WTC11 (cell line): ENCODE data around the gene CRYZ.

Experiments
- ATF3 ChIP-seq: sonication (generic); formaldehyde crosslinking; conservative IDR thresholded peaks from 2 replicates; pipeline ENCODE4 v1.8.1; 2022; ENCODE audit warnings: mild to moderate bottlenecking, missing genetic modification reagents
- TF ChIP-seq, protein P1 (sequence below): sonication (generic); formaldehyde crosslinking; IDR thresholded peaks from 2 replicates; pipeline ENCODE4 v1.8.1; 2023; ENCODE audit warnings: mild to moderate bottlenecking, missing genetic modification reagents, moderate library complexity
- TF ChIP-seq, protein P2 (sequence below): fragments of 200-600 bp; IDR thresholded peaks from 2 replicates; pipeline ENCODE4 v1.8.0; 2022; ENCODE audit warnings: antibody characterized with exemption

GRCh38 chr1:74677926-74678325 is 54.9 kb downstream of the CRYZ start:
- TF ChIP-seq, protein P1, sequence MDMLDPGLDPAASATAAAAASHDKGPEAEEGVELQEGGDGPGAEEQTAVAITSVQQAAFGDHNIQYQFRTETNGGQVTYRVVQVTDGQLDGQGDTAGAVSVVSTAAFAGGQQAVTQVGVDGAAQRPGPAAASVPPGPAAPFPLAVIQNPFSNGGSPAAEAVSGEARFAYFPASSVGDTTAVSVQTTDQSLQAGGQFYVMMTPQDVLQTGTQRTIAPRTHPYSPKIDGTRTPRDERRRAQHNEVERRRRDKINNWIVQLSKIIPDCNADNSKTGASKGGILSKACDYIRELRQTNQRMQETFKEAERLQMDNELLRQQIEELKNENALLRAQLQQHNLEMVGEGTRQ (CRISPR knock-in tag): no peak
- TF ChIP-seq ATF3 (CRISPR knock-in tag): no peak
- TF ChIP-seq, protein P2, sequence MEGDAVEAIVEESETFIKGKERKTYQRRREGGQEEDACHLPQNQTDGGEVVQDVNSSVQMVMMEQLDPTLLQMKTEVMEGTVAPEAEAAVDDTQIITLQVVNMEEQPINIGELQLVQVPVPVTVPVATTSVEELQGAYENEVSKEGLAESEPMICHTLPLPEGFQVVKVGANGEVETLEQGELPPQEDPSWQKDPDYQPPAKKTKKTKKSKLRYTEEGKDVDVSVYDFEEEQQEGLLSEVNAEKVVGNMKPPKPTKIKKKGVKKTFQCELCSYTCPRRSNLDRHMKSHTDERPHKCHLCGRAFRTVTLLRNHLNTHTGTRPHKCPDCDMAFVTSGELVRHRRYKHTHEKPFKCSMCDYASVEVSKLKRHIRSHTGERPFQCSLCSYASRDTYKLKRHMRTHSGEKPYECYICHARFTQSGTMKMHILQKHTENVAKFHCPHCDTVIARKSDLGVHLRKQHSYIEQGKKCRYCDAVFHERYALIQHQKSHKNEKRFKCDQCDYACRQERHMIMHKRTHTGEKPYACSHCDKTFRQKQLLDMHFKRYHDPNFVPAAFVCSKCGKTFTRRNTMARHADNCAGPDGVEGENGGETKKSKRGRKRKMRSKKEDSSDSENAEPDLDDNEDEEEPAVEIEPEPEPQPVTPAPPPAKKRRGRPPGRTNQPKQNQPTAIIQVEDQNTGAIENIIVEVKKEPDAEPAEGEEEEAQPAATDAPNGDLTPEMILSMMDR: no peak
